HepG2 (cell line): ENCODE data around the gene COX10. TPM values are rescaled to one million over a fixed set of nuclear protein-coding genes. Genes with fewer than 3 reads are reported as not detected.

Experiments
- ATAC-seq: fragments of 200-7000 bp; cut with Tn5 transposase; 3 replicates; pipeline ENCODE4 v1.9.1; 2020; ENCODE audit warnings: mild to moderate bottlenecking, moderate library complexity
- BruUV-seq: library from RNA; stranded (reverse); fragments of 400-500 nt; replicated peaks from 2 replicates; lab custom pipeline; 2021; lab: Mats Ljungman, UMichigan
- CTCF ChIA-PET: fragments of 300-600 bp; formaldehyde crosslinking; extraction: SDS; loops from one replicate; lab custom pipeline; 2021; ENCODE audit warnings: low total read pairs, inconsistent platforms, low intra/inter-chr PET ratio; lab: Yijun Ruan, JAX
- POLR2A ChIA-PET: fragments of 350-600 bp; sonication (Branson Sonifier 250); formaldehyde crosslinking; loops from one replicate; lab custom pipeline; 2020; ENCODE audit warnings: antibody characterized with exemption, inconsistent platforms; lab: Yijun Ruan, JAX
- DNase-seq: peaks from one replicate; pipeline ENCODE4 v3.0.0-alpha.2; 2015; ENCODE audit warnings: low spot score
- FAIRE-seq: peaks from 3 replicates; lab custom pipeline; 2011; peaks lifted over from hg19 to GRCh38; lab: Jason Lieb, UNC
- H2AFZ ChIP-seq: one replicate; pipeline ENCODE4 v1.6.1; 2011; ENCODE audit warnings: low read length, inconsistent platforms
- H3K27ac ChIP-seq: fragments of 300-600 bp; 3 replicates; pipeline ENCODE4 v1.8.0; 2011; ENCODE audit warnings: mixed run types, mild to moderate bottlenecking, mixed read lengths, low read length, inconsistent platforms; ENCODE audit not compliant: insufficient read depth; ENCODE audit errors: extremely low read length
- H3K27me3 ChIP-seq, 2 experiments: fragments of 200-600 bp in 1 of 2; 2 replicates in 1 of 2; 3 replicates in 1 of 2; pipeline versions ENCODE4 v1.6.0 to v1.8.0; 2011; ENCODE audit warnings: low read length in 2 of 2, mild to moderate bottlenecking in 2 of 2, moderate library complexity in 2 of 2, inconsistent platforms in 1 of 2; ENCODE audit not compliant: insufficient read depth in 2 of 2, control insufficient read depth in 1 of 2
- H3K36me3 ChIP-seq, 2 experiments: fragments of 200-600 bp in 1 of 2; replicated peaks in 1 of 2; 2 replicates in 1 of 2; 3 replicates in 1 of 2; pipeline versions ENCODE4 v1.5.1 to v1.8.0; 2011; ENCODE audit warnings: low read length in 2 of 2, inconsistent platforms in 1 of 2; ENCODE audit not compliant: insufficient read depth in 2 of 2, control insufficient read depth in 1 of 2
- H3K4me1 ChIP-seq: 2 replicates; pipeline ENCODE4 v1.5.1; 2012; ENCODE audit warnings: low read length, inconsistent platforms; ENCODE audit not compliant: insufficient read depth
- H3K4me2 ChIP-seq: 2 replicates; pipeline ENCODE4 v1.6.0; 2011; ENCODE audit warnings: low read depth, low read length, inconsistent platforms
- H3K4me3 ChIP-seq, 3 experiments: fragments of 200-600 bp in 1 of 3; sonication (generic), shearing (Covaris generic) in 1 of 3; replicated peaks in 1 of 3; 2 replicates each; pipeline ENCODE4 v1.5.1; 2011 to 2016; ENCODE audit warnings: low read length in 3 of 3, inconsistent platforms in 2 of 3, low read depth in 2 of 3, mild to moderate bottlenecking in 2 of 3, control low read depth in 1 of 3, mixed read lengths in 1 of 3; ENCODE audit not compliant: insufficient read depth in 1 of 3
- H3K79me2 ChIP-seq: one replicate; pipeline ENCODE4 v1.6.1; 2011; ENCODE audit warnings: low read length, inconsistent platforms; ENCODE audit not compliant: insufficient read depth
- H3K9ac ChIP-seq: 2 replicates; pipeline ENCODE4 v1.6.0; 2011; ENCODE audit warnings: mild to moderate bottlenecking, low read depth, low read length, inconsistent platforms; ENCODE audit not compliant: insufficient read depth
- H3K9me3 ChIP-seq: 2 replicates; pipeline ENCODE4 v1.5.1; 2012; ENCODE audit warnings: mild to moderate bottlenecking, low read length
- H4K20me1 ChIP-seq: 2 replicates; pipeline ENCODE4 v1.6.0; 2011; ENCODE audit warnings: inconsistent platforms, mild to moderate bottlenecking, low read length, moderate library complexity; ENCODE audit not compliant: insufficient read depth
- ATAD3A ChIP-seq: sonication (generic); formaldehyde crosslinking; IDR thresholded peaks from 2 replicates; pipeline ENCODE4 v1.4.0; 2020; ENCODE audit warnings: missing genetic modification reagents
- ERF ChIP-seq: IDR thresholded peaks from 2 replicates; pipeline ENCODE4 v1.6.1; 2018; ENCODE audit warnings: missing biosample characterization, missing genetic modification reagents
- XRCC5 ChIP-seq: fragments of 200-400 bp; formaldehyde crosslinking; optimal IDR thresholded peaks from 2 replicates; pipeline ENCODE3; 2017; ENCODE audit warnings: mild to moderate bottlenecking, low read length
- ZBTB7A ChIP-seq: sonication (generic); formaldehyde crosslinking; IDR thresholded peaks from 2 replicates; pipeline ENCODE4 v1.8.0; 2022; ENCODE audit warnings: mild to moderate bottlenecking, missing genetic modification reagents
- ZNF7 ChIP-seq: IDR thresholded peaks from 2 replicates; pipeline ENCODE4 v1.6.1; 2016; ENCODE audit warnings: missing biosample characterization, missing genetic modification reagents
- ZSCAN22 ChIP-seq: sonication (generic); formaldehyde crosslinking; IDR thresholded peaks from 2 replicates; pipeline ENCODE4 v1.4.0; 2020; ENCODE audit warnings: mild to moderate bottlenecking, missing genetic modification reagents
- ZSCAN29 ChIP-seq: sonication (generic); formaldehyde crosslinking; conservative IDR thresholded peaks from 2 replicates; pipeline ENCODE4 v1.4.0; 2020; ENCODE audit warnings: mild to moderate bottlenecking, missing genetic modification reagents
- WGBS: methylation state at CpG from one replicate; pipeline ENCODE4 v1.1.6; 2017; ENCODE audit warnings: low lambda C conversion rate; 5-methylcytosine and 5-hydroxymethylcytosine counted together
- in situ Hi-C: cut with HindIII; loops from 2 replicates; pipeline ENCODE4 v1.10.0; 2017; ENCODE audit warnings: low pct_unique_long_range_greater_than_20kb; ENCODE audit not compliant: extremely low pct_ligation_motif_present
- intact Hi-C: fragments of 100-400 bp; cut with micrococcal nuclease; formaldehyde crosslinking; loops from one replicate; pipeline ENCODE4 v1.10.0; 2022; ENCODE audit not compliant: unreplicated experiment
- polyA plus RNA-seq, 8 experiments: library from polyadenylated mRNA; depleted of rRNA in 3 of 8; stranded (reverse) in 7 of 8; unstranded in 1 of 8; fragments of >200 nt; fragmentation: Illumina TruSeq in 4 of 8; extraction: Trizol in 4 of 8; gene quantifications; 2 replicates each; pipeline versions ENCODE4 v1.2.1 to v1.2.3, GENCODE V29; 2011 to 2016; ENCODE audit warnings: low read depth in 4 of 8, missing spikeins in 1 of 8, mixed read lengths in 1 of 8; ENCODE audit not compliant: insufficient read depth in 1 of 8
- total RNA-seq, 5 experiments: library from RNA; depleted of rRNA; stranded (reverse); fragments of >200 nt; fragmentation: Illumina TruSeq; extraction: Trizol; gene quantifications; 2 replicates each; pipeline ENCODE4 v1.2.3, GENCODE V29; 2016; ENCODE audit warnings: low read depth in 1 of 5
- TF ChIP-seq, protein P1 (sequence below), 2 experiments: sonication (generic) in 1 of 2; formaldehyde crosslinking in 1 of 2; IDR thresholded peaks; 2 replicates each; pipeline versions ENCODE4 v1.4.0 to v1.6.1; 2016 to 2020; ENCODE audit warnings: borderline replicate concordance in 1 of 2, low read depth in 1 of 2, mild to moderate bottlenecking in 1 of 2, missing genetic modification reagents in 1 of 2
- TF ChIP-seq, protein P2 (sequence below): sonication (generic); formaldehyde crosslinking; IDR thresholded peaks from 2 replicates; pipeline ENCODE4 v1.4.0; 2020; ENCODE audit warnings: missing genetic modification reagents, borderline replicate concordance
- TF ChIP-seq, protein P3 (sequence below): sonication (generic); formaldehyde crosslinking; IDR thresholded peaks from 2 replicates; pipeline ENCODE4 v1.8.0; 2023; ENCODE audit warnings: mild to moderate bottlenecking, missing genetic modification reagents

The COX10 gene
- total and polyA plus RNA-seq, 2 of the 13 experiments (the other 11 are each of a cell fraction or from before 2014, with no cell fraction given), result 13.9 to 20.1 TPM

DNA sequence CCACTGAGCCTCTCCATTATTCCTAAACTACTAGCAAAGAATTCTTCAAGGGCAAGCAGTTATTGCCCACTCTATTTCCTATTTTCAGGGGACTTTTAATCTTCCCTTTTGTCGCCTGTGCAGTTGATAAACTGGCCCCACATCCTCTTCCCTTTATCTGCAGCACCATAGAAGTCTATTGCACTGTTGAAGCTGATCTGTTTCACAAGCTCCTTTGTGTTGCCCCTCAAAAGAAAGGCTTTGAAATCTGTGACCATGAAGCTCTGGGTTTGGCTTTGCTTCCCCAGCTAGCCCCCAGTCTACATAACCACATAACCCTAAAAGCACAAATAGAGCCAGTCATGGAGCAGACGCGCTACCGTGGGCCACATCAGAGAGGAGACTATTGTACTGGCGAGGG is 130.3 kb downstream of the COX10 start (continued):
- TF ChIP-seq ZSCAN29 (CRISPR knock-in tag) (no peak), XRCC5 (no peak)
- TF ChIP-seq, protein P1, sequence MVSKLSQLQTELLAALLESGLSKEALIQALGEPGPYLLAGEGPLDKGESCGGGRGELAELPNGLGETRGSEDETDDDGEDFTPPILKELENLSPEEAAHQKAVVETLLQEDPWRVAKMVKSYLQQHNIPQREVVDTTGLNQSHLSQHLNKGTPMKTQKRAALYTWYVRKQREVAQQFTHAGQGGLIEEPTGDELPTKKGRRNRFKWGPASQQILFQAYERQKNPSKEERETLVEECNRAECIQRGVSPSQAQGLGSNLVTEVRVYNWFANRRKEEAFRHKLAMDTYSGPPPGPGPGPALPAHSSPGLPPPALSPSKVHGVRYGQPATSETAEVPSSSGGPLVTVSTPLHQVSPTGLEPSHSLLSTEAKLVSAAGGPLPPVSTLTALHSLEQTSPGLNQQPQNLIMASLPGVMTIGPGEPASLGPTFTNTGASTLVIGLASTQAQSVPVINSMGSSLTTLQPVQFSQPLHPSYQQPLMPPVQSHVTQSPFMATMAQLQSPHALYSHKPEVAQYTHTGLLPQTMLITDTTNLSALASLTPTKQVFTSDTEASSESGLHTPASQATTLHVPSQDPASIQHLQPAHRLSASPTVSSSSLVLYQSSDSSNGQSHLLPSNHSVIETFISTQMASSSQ (IDR thresholded peaks at IDR 0.05; ENCODE audit: low read depth), result no peak
- TF ChIP-seq, protein P1 (CRISPR knock-in tag; IDR thresholded peaks at IDR 0.05; ENCODE audit: borderline replicate concordance), result no peak

DNA sequence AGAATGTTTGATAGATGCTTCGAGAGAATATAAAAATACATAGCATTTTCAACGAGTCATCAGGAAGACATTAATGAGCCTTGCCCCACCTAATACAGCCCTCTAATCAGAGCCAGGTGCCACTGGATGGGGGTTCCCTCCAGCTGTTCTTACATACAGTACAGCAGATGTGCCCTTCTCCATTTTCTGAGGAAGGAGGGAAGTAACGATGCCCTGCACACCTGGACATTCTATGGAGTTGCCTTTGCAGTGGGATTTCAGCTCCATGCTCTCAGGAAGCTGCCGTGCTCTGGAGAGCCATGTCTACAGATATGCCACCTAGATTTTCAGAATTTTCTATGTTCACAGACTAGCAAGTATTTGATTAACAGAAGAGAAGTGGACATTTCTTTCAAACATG is 131.1 kb downstream of the COX10 start:
- H3K4me3 ChIP-seq, result no peak overlapping the region
- 95% methylated on average over 4 of the region's 4 CpGs for WGBS
- in situ Hi-C loops (no loop called here), intact Hi-C loops (loop anchor here (10.0 kb wide), 1 partner anchor 74 kb away; no protein-coding TSS in a partner anchor)
- H3K36me3 ChIP-seq, result peaks cover 7 to 29% of the 10 kb centered on the region in 2 experiments
- no peaks in the 10 kb centered on the region for H3K27me3 ChIP-seq
- DNase-seq (no peak), FAIRE-seq (no peak), ATAC-seq (no peak)
- H3K27ac ChIP-seq, result no peak overlapping the region
- no peaks in the 10 kb centered on the region for H3K9me3 ChIP-seq
- no TSS peak for BruUV-seq
- no peaks in the 10 kb centered on the region for H4K20me1 ChIP-seq
- no peak overlapping the region for H2AFZ ChIP-seq
- no peak overlapping the region for H3K9ac ChIP-seq
- no peaks in the 10 kb centered on the region for H3K79me2 ChIP-seq
- H3K4me1 ChIP-seq, result no peaks in the 10 kb centered on the region
- H3K4me2 ChIP-seq, result no peak overlapping the region
- ChIA-PET POLR2A (interaction anchor here (1.6 kb wide), 1 partner anchor 8 kb away, joined by 6 read pairs; no protein-coding TSS in a partner anchor), CTCF (no interaction called here)
- TF ChIP-seq ERF (CRISPR knock-in tag) (no peak), ZNF7 (CRISPR knock-in tag) (no peak), ATAD3A (CRISPR knock-in tag) (no peak), ZBTB7A (CRISPR knock-in tag) (no peak), ZSCAN22 (CRISPR knock-in tag) (no peak)
- TF ChIP-seq, protein P2, sequence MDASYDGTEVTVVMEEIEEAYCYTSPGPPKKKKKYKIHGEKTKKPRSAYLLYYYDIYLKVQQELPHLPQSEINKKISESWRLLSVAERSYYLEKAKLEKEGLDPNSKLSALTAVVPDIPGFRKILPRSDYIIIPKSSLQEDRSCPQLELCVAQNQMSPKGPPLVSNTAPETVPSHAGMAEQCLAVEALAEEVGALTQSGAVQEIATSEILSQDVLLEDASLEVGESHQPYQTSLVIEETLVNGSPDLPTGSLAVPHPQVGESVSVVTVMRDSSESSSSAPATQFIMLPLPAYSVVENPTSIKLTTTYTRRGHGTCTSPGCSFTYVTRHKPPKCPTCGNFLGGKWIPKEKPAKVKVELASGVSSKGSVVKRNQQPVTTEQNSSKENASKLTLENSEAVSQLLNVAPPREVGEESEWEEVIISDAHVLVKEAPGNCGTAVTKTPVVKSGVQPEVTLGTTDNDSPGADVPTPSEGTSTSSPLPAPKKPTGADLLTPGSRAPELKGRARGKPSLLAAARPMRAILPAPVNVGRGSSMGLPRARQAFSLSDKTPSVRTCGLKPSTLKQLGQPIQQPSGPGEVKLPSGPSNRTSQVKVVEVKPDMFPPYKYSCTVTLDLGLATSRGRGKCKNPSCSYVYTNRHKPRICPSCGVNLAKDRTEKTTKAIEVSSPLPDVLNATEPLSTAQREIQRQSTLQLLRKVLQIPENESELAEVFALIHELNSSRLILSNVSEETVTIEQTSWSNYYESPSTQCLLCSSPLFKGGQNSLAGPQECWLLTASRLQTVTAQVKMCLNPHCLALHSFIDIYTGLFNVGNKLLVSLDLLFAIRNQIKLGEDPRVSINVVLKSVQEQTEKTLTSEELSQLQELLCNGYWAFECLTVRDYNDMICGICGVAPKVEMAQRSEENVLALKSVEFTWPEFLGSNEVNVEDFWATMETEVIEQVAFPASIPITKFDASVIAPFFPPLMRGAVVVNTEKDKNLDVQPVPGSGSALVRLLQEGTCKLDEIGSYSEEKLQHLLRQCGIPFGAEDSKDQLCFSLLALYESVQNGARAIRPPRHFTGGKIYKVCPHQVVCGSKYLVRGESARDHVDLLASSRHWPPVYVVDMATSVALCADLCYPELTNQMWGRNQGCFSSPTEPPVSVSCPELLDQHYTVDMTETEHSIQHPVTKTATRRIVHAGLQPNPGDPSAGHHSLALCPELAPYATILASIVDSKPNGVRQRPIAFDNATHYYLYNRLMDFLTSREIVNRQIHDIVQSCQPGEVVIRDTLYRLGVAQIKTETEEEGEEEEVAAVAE (CRISPR knock-in tag), result no peak
- TF ChIP-seq, protein P3, sequence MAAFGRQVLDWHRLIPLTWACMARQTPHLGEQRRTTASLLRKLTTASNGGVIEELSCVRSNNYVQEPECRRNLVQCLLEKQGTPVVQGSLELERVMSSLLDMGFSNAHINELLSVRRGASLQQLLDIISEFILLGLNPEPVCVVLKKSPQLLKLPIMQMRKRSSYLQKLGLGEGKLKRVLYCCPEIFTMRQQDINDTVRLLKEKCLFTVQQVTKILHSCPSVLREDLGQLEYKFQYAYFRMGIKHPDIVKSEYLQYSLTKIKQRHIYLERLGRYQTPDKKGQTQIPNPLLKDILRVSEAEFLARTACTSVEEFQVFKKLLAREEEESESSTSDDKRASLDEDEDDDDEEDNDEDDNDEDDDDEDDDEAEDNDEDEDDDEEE (CRISPR knock-in tag), result no peak
